ENCODE results near the gene IQCF2. TPM values are rescaled to one million over a fixed set of nuclear protein-coding genes. Genes with fewer than 3 reads are reported as not detected.

The IQCF2 gene
- total RNA-seq, 1 donor from 2014 or later, result not detected

GRCh38 chr3:51904034-51904823 is 42.8 kb downstream of the IQCF2 start:
- DNase-seq (ENCODE audit: low read depth) (no peak), FAIRE-seq (no peak)
- no peak for TF ChIP-seq CTCF (IDR thresholded peaks at IDR 0.05; ENCODE audit: insufficient read depth, low read length, severe bottlenecking)
- Histone ChIP-seq H3K4me3 (ENCODE audit: low read depth, low read length) (no peak overlapping the region), H3K27me3 (ENCODE audit: control insufficient read depth, insufficient read depth, low read length) (no peaks in the 10 kb centered on the region), H3K36me3 (ENCODE audit: control insufficient read depth, insufficient read depth, low read length) (no peaks in the 10 kb centered on the region)

- H3K27me3 ChIP-seq (ENCODE audit: control insufficient read depth, insufficient read depth, low read length), result no peaks in the 10 kb centered on the region
- H3K36me3 ChIP-seq (ENCODE audit: control insufficient read depth, insufficient read depth, low read length), result no peaks in the 10 kb centered on the region
- H3K4me3 ChIP-seq (ENCODE audit: low read depth, low read length), result no peak overlapping the region
- no peak for TF ChIP-seq CTCF (IDR thresholded peaks at IDR 0.05; ENCODE audit: insufficient read depth, low read length, severe bottlenecking)
- FAIRE-seq (peak; percentile 32), DNase-seq (ENCODE audit: low read depth) (peak; percentile 56)
Observed at GRCh38 chr3:51908026-51908425, 46.6 kb downstream of the IQCF2 start.

Other genes with a start within 250 kb of the IQCF2 start
- 36.1 and 52.9 TPM in 2 replicates for gene TEX264, start 190.4 kb upstream of the IQCF2 start, total RNA-seq
- under 0.01 TPM in 2 replicates for gene GRM2, start 154.5 kb upstream of the IQCF2 start, total RNA-seq
- gene IQCF6, start 82.4 kb upstream of the IQCF2 start, total RNA-seq, result not detected in 2 replicates
- 0.53 TPM in 1 of 2 replicates, not detected in the other for gene IQCF5, start 14.0 kb downstream of the IQCF2 start, total RNA-seq
- gene IQCF1, start 41.7 kb downstream of the IQCF2 start, total RNA-seq, result not detected in 2 replicates
- 27.1 and 70.8 TPM in 2 replicates for gene RRP9, start 80.3 kb downstream of the IQCF2 start, total RNA-seq
- 3.6 and 5.0 TPM in 2 replicates for gene PARP3, start 80.7 kb downstream of the IQCF2 start, total RNA-seq
- not detected in 2 replicates for gene GPR62, start 93.8 kb downstream of the IQCF2 start, total RNA-seq
- gene PCBP4, start 105.8 kb downstream of the IQCF2 start, total RNA-seq, result 15.3 and 25.0 TPM in 2 replicates
- 17.7 and 18.4 TPM in 2 replicates for gene ABHD14B, start 112.4 kb downstream of the IQCF2 start, total RNA-seq
- gene ABHD14A, start 113.4 kb downstream of the IQCF2 start, total RNA-seq, result 0.79 and 2.3 TPM in 2 replicates
- gene ACY1, start 121.9 kb downstream of the IQCF2 start, total RNA-seq, result 69.2 and 81.3 TPM in 2 replicates
- 1,196 and 1,940 TPM in 2 replicates for gene RPL29, start 134.3 kb downstream of the IQCF2 start, total RNA-seq
- 38.2 and 42.4 TPM in 2 replicates for gene DUSP7, start 195.0 kb downstream of the IQCF2 start, total RNA-seq